ENCODE measurements around the gene UMPS.
"Not testable (repeated sequence)": the region's sequence is repeated elsewhere in the genome, so short reads cannot be mapped to it uniquely, and the experiment has no call there.

The UMPS gene

GRCh38 chr3:124730129-124730940 is at the start of gene UMPS:
UMPS (plus strand) TSS chr3:124730452; CDS start chr3:124730472, 20 bp downstream.
- peak; percentile 83 for DNase-seq

- DNase-seq, result no peak
Observed at GRCh38 chr3:124680521-124680920, 49.7 kb upstream of the UMPS start.

- DNase-seq, result no peak
Observed at GRCh38 chr3:124682263-124682662, 48.0 kb upstream of the UMPS start.

- DNase-seq, result no peak
Observed at GRCh38 chr3:124684459-124684858, 45.8 kb upstream of the UMPS start.

- no peak for DNase-seq
Observed at GRCh38 chr3:124685067-124685466, 45.2 kb upstream of the UMPS start.

- no peak for DNase-seq
Observed at GRCh38 chr3:124685481-124685880, 44.8 kb upstream of the UMPS start.

GRCh38 chr3:124686028-124686670 is 44.1 kb upstream of the UMPS start:
- no peak for DNase-seq

GRCh38 chr3:124688581-124689454 is 41.4 kb upstream of the UMPS start:
- peak; percentile 59 for DNase-seq

GRCh38 chr3:124691599-124691998 is 38.7 kb upstream of the UMPS start:
- DNase-seq, result no peak

- no peak for DNase-seq
Observed at GRCh38 chr3:124694486-124694885, 35.8 kb upstream of the UMPS start.

GRCh38 chr3:124695369-124695768 is 34.9 kb upstream of the UMPS start:
- no peak for DNase-seq

GRCh38 chr3:124696006-124696405 is 34.2 kb upstream of the UMPS start:
- DNase-seq, result no peak

- DNase-seq, result no peak
Observed at GRCh38 chr3:124697302-124697701, 33.0 kb upstream of the UMPS start.

- DNase-seq, result no peak
Observed at GRCh38 chr3:124698030-124698770, 32.1 kb upstream of the UMPS start.

- no peak for DNase-seq
Observed at GRCh38 chr3:124699051-124699450, 31.2 kb upstream of the UMPS start.

GRCh38 chr3:124699686-124700396 is 30.4 kb upstream of the UMPS start:
- DNase-seq, result no peak

GRCh38 chr3:124700880-124701684 is 29.2 kb upstream of the UMPS start:
- DNase-seq, result no peak

- no peak for DNase-seq
Observed at GRCh38 chr3:124701687-124702086, 28.6 kb upstream of the UMPS start.

- no peak for DNase-seq
Observed at GRCh38 chr3:124702950-124703349, 27.3 kb upstream of the UMPS start.

- DNase-seq, result no peak
Observed at GRCh38 chr3:124705552-124705951, 24.7 kb upstream of the UMPS start.

- not testable (repeated sequence) for DNase-seq
Observed at GRCh38 chr3:124707223-124707622, 23.0 kb upstream of the UMPS start.

Measured in NCI-H1694 treated with DMSO at 0.1 percent for 48 hours (cell line).